HFF-Myc (cell line): ENCODE measurements around the gene IL2RA.
"Not testable (repeated sequence)": the region's sequence is repeated elsewhere in the genome, so short reads cannot be mapped to it uniquely, and the experiment has no call there.

Experiments
- DNase-seq: peaks from one replicate; pipeline ENCODE4 v3.0.0-alpha.2; 2011; ENCODE audit warnings: low read depth; ENCODE audit errors: extremely low read depth
- H3K4me3 ChIP-seq: replicated peaks from 2 replicates; pipeline ENCODE4 v1.5.1; 2011; ENCODE audit warnings: low read depth, mild to moderate bottlenecking, control low read depth, low read length
- TF ChIP-seq, protein P1 (sequence below): IDR thresholded peaks from 2 replicates; pipeline ENCODE4 v1.5.1; 2012; ENCODE audit warnings: mild to moderate bottlenecking, low read depth, low read length, control low read depth; ENCODE audit errors: missing control alignments

The IL2RA gene

DNA sequence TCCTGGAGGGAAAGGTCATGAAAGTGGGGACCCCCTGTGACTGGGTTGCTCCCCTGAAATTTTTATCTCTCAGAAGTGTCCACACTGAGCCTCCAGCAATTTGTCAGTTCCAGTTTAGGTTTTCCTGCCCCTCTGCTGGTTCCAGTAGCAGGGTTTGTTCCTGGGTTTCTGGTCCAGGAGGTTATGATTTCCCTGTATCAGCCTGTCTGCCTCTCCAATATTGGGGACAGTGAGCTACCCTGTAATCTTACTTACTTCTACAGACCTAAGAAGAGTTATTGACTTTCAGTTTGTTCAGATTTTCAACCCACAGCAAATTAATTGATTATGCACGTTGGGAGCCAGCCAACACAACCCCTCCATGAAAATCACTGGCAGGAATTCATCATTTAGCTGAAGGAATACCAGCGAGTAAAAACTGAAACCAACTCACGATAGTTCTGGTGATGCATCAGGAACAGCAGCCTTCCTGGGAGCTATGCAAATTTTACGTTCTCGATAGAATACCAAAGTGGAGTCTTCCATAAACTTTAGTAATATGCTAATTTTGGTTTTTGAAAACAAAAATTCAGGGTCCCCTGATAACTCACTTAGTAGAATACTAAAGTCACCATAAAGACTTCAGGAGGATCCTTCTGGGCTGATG, 53.5 kb downstream of the IL2RA start:
- no peak for DNase-seq
- TF ChIP-seq, protein P1, sequence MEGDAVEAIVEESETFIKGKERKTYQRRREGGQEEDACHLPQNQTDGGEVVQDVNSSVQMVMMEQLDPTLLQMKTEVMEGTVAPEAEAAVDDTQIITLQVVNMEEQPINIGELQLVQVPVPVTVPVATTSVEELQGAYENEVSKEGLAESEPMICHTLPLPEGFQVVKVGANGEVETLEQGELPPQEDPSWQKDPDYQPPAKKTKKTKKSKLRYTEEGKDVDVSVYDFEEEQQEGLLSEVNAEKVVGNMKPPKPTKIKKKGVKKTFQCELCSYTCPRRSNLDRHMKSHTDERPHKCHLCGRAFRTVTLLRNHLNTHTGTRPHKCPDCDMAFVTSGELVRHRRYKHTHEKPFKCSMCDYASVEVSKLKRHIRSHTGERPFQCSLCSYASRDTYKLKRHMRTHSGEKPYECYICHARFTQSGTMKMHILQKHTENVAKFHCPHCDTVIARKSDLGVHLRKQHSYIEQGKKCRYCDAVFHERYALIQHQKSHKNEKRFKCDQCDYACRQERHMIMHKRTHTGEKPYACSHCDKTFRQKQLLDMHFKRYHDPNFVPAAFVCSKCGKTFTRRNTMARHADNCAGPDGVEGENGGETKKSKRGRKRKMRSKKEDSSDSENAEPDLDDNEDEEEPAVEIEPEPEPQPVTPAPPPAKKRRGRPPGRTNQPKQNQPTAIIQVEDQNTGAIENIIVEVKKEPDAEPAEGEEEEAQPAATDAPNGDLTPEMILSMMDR: no peak
- no peak overlapping the region for H3K4me3 ChIP-seq

DNA sequence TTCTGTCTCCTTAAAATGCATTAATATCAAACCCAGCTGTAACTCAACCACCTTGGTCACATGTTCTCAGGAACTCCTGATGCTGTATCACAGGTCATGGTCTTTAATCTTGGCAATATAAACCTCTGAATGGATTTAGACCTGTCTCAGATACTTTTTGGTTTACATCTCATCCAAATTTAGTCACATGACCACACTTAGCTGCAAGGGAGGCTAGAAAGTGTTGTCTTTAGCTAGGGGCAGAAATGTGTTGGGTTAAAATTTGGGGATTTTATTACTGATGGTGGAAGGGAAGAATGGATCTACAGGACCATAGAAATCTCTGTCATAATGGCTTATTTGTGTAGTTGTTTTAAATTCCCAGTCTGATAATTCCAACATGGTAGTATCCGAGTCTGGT, 55.2 kb downstream of the IL2RA start:
- DNase-seq: no peak
- TF ChIP-seq, protein P1: no peak
- H3K4me3 ChIP-seq: no peak overlapping the region

- no peak overlapping the region for H3K4me3 ChIP-seq
- no peak for DNase-seq
- TF ChIP-seq, protein P1: no peak
Measured at GRCh38 chr10:6006546-6006945, 55.6 kb downstream of the IL2RA start.

GRCh38 chr10:6005856-6006395, 56.2 kb downstream of the IL2RA start:
- TF ChIP-seq, protein P1: no peak

DNA sequence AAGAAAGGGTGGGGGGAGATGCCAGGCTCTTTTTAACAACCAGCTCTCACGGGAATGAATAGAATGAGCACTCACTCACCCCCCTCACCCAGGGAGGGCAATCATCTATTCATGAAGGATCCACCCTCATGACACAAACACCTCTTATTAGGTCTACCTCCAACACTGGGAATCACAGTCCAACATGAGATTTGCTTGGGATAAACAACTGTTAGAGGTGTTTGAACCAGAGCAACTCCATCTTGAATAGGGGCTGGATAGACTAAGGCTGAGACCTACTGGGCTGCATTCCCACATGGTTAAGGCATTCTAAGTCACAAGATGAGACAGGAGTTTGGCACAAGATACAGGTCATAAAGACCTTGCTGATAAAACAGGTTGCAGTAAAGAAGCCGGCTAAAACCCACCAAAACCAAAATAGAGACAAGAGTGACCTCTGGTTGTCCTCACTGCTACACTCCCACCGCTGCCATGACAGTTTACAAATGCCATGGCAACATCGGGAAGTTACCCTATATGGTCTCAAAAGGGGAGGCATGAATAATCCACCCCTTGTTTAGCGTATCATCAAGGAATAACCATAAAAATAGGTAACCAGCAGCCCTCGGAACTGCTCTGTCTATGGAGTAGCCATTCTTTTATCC, 56.9 kb downstream of the IL2RA start:
- not testable (repeated sequence) for DNase-seq, H3K4me3 ChIP-seq

More at GRCh38 chr10:6005856-6006395, 56.2 kb downstream of the IL2RA start:
- H3K4me3 ChIP-seq: no peak overlapping the region
- no peak for DNase-seq

GRCh38 chr10:6002809-6003510, 59.2 kb downstream of the IL2RA start:
- TF ChIP-seq, protein P1: no peak
- no peak for DNase-seq
- H3K4me3 ChIP-seq: no peak overlapping the region
